Activated gamma-delta T cell treated with anti-CD3 and anti-CD28 coated beads, Interleukin-2, amount 50 U/mL, for 16 hours (primary cell): ENCODE measurements around the gene ACER1.
"Not testable (repeated sequence)": the region's sequence is repeated elsewhere in the genome, so short reads cannot be mapped to it uniquely, and the experiment has no call there.

Experiments
- DNase-seq: peaks from one replicate; pipeline ENCODE4 v3.0.0-alpha.2; 2020; ENCODE audit warnings: low read depth

Gene ACER1

DNA sequence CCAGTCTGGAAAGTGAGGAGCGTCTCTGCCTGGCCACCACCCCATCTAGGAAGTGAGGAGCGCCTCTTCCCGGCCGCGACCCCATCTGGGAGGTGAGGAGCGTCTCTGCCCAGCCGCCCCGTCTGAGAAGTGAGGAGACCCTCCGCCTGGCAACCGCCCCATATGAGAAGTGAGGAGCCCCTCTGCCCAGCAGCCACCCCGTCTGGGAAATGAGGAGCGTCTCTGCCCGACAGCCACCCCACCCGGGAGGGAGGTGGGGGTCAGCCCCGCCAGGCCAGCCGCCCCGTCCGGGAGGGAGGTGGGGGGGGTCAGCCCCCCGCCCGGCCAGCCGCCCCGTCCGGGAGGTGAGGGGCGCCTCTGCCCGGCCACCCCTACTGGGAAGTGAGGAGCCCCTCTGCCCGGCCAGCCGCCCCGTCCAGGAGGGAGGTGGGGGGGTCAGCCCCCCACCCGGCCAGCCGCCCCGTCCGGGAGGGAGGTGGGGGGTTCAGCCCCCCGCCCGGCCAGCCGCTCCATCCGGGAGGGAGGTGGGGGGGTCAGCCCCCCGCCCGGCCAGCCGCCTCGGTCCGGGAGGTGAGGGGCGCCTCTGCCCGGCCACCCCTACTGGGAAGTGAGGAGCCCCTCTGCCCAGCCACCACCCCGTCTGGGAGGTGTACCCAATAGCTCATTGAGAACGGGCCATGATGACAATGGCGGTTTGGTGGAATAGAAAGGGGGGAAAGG, 22.1 kb upstream of the ACER1 start:
- not testable (repeated sequence) for DNase-seq

DNA sequence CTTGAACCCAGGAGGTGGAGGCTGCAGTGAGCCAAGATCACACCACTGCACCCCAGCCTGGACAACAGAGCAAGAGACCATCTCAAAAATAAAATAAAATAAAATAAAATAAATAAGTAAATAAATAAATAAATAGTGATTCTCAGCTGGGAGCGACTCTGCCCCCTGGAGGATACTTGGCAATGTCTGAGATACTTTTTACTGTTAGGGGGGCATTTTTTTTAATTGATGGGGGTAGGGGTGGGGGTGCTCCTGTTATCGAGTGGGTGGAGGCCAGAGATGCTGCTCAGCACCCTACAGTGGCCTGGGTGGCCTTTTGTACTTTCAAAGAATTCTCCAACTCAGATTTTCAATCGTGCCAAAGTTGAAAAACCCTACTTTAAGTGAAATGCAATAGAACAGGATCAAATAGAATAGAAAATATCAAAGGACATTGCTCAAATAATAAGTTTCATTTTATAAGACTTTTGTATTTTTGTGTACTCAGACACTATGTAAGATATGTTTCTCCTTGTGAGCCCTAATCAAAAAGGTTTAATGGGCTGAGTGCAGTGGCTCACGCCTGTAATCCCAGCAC, 20.8 kb upstream of the ACER1 start:
- DNase-seq: no peak

DNA sequence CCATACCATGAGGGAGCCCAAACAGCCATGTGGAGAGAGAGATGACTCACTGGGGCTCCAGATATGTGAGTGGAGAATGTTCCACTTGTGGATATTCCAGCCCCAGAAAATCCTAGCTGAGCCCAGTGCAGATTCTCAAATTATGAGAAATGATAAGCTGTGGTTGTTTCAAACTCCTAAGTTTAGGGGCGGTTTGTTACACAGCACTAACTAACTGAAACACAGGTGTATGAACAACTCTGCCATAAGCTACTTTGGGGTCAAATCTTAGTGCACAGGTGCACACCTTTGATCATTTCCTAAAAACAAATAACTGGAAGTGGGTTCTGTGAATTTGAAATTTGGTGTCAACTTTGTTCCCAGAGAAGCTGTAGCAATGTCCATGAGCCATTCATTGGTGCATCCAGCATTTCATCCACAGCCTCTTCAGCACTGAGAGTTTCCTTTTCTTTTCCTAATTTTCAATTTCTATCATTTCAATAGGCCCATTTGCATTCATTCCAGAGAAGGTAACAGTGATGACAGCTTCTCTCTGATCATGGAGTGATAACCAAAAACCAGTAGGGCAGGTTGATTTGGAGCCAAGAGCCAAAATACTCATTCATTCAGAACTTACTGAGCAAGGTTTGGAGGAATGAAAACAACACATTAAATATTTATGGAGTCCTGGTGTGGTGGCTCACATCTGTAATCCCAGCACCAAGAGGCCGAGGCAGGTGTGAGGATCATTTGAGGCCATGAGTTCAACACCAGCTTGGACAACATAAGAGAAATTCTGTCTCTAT, 19.2 kb upstream of the ACER1 start:
- no peak for DNase-seq

DNA sequence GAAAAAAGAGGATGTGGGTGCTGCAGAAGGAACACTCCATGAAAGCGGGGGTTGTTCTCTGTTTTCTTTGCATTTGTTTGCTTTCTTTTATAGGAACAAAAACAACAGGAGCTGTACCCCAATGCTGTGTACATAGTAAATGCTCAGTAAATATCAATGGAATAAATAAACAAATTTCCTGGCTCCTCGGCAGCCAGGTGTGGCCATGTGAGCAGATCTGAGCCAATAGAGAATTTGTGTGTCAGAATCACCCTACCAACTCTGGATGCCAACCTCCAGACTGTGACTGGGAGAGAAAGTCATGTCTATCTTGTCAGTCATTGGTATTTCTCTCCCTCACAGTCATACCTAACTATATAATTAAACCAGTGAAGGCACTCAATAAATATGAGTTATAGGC, 17.3 kb upstream of the ACER1 start:
- DNase-seq: no peak

DNA sequence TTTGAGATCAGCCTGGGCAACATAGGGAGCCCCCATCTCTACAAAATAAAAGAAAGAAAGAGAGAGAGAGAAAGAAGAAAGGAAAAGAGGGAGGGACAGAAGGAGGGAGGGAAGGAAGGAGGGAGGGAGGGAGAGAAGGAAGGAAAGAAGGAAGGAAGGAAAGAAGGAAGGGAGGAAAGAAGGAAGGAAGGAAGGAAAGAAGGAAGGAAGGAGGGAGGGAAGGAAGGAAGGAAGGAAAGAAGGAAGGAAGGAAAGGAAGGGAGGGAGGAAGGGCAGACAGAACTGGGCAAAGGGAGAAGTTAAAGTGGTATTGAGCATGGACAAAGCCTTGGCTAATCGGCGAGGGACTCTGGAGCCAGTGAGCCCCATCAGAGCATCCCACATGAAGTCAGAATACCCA, 15.9 kb upstream of the ACER1 start:
- not testable (repeated sequence) for DNase-seq

DNA sequence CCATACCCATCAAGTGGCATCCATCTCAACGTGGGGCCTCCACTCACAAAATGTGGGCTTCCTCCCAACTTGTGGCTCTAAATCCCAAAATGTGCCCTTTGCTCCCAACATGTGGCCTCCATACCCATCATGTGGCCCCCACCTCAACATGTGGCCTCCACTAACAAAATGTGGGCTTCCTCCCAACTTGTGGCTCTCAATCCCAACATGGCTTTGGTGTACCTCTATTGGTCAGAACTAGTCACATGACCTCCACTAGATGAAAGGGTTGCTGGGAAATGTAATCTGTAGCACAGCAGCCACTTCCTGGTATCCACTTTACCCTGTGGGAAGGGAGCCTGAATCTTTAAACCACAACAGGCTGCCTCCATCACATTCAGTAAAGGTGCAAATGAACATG, 10.1 kb upstream of the ACER1 start:
- DNase-seq: no peak

DNA sequence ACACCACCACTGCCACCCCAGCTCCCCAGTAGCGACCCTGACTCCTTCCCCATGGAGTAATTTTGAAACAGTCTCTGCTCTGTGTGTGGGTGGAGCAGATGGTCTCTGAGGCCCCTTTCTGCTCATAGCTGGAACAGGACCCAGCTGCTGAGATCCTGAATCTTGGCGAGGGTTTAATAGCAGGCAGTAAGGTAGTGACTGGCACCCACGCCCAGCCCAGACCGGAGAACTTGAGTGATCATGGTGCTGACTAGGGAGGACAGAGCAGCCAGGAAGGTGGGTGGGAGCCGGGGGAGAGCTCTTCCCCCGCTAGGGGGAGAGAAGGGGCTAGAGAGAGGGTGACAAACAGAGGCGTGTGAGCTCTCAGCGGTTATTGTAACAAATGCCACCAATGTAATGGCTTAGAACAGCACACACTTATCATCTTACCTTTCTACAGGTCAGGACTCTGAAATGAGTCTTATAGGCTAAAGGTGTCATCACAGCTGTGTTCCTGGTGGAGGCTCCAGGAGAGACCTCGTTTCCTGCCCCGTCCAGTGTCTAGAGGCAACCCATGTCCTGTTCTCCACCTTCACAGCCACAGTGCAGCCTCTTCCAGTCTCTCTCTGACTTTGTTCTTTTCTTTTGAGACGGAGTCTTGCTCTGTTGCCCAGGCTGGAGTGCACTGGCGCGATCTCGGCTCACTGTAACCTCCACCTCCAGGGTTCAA, 7.2 kb upstream of the ACER1 start:
- DNase-seq: no peak

DNA sequence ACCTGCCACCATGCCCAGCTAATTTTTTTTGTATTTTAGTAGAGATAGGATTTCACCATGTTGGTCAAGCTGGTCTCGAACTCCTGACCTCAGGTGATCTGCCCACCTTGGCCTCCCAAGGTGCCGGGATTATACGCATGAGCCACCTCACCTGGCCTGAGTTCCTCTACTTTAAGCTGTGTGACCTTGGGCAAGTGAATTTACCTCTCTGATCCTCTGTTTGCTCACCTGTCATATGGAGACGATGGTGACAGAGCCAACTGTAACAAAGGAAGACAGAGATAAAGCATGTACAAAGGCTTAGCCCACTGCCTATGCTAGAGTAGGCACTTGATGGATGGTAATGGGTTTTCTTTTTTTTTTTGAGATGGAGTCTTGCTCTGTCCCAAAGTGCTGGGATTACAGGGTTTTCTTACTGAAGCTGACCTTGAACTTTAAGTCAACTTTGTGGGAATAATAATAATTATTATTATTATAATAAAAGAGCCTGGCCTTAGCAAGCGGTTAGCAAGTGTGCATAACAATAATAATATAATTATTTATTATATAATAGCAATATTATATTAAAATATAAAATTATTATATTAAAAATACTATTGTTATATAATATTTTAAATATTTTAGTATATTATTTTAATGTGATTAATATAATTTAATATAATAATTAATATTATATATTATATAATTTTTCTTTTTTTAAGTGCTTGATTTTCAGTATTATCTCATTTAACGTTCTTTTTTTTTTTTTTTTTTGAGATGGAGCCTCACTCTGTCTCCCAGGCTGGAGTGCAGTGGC, 1.3 kb upstream of the ACER1 start:
- no peak for DNase-seq

DNA sequence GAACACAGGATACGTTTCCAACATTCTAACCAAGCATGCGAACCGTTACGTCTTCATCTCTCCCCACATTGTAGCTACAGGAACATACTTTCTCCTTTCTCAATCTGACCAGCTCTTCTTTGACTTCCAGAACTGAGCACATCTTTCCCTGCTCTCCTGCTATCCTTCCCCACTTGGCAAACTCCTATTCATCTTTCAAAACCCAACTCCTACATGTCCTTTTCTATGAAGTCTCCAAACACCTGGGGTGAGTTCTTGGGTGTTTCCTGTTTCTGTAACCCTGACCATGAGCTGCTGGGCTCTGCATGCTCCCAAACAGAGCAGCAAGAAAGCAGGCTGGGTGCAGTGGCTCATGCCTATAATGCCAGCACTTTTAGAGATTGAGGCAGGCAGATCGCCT, 6.6 kb downstream of the ACER1 start:
- DNase-seq: no peak

DNA sequence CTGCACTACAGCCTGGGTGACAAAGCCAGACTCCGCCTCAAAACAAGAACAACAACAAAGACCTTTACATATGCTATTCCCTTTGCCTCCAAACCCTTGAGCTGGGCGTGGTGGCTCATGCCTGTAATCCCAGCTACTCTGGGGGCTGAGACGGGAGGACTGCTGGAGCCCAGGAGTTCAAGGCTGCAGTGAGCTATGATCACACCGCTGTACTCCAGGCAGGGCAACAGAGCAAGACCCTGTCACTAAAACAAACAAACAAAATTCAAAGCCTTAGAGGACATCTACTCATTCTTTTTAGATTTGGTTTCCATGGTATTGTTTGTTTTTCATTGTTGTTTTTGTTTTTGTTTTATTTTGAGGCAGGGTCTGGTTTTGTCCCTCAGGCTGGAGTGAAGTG, 7.8 kb downstream of the ACER1 start:
- no peak for DNase-seq

DNA sequence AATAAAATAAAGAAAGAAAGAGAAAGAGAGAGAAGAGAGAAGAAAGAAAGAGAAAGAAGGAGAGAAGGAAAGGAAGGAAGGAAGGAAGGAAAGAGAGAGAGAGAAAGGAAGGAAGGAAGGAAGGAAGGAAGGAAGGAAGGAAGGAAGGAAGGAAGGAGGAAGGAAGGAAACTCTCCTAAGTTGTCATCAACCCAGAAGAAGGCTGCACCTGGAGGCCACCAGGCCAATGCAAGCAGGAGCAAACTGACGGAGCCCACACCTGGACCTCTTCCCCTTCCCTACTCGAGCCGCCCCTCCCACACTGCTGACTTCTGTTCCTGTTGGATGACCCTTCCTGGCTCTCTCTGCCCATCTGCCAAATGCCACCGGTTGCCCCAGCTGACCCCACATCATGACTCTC, 8.7 kb downstream of the ACER1 start:
- DNase-seq: no peak

DNA sequence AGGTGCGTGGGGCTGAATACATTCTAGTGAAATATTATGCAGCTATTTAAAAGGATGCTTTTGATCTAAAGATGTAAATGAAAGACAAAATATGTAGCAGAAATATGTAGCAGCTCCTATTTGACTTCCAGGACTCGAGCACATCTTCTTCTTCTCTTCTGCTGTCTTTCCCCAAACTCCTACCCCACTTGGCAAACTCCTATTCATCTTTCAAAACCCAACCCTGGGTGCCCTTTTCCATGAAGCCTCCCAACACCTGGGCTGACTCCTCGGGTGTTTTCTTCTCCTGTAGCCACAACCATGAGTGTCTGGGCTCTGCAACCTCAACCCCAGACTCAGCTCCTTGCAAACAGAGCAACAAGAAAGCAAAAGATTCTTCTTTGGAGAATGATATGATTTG, 11.1 kb downstream of the ACER1 start:
- no peak for DNase-seq

DNA sequence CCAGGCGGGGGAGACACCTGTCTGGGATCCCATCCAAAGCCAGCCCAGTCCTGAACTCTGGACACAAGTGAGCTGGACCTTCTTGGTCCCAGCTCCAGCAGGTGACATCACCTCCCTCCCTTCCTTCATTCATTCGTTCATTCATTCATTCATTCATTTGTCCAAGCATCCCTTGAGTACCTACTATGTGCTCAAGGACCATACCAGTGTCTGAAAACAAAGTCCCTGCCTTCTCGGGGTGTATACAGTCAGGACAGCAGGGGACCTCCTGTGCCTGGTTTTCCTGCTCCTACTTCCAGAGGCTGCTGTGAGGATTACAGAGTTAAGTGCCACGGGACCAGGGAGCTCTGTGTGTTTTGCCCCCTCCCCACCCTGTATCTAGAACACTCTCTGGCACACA, 14.0 kb downstream of the ACER1 start:
- DNase-seq: no peak

DNA sequence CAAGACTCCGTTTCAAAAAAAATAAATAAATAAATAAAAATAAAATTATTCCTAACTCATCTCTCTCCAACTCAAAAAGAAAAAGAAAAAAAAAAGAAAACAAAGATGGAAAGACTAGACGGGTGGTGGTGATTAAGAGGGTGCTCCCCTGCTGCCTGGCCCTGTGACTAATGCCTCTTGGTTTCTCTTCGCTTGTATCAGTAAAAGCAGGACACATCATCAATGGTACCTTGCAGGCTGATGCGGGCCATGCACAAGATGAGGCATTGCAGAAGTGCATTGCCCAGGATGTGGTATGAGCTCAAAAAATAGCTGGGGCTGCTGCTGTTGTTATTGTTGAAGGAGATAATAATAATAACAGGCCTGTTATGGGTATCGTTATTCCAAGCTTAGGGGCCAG, 14.6 kb downstream of the ACER1 start:
- DNase-seq: no peak

DNA sequence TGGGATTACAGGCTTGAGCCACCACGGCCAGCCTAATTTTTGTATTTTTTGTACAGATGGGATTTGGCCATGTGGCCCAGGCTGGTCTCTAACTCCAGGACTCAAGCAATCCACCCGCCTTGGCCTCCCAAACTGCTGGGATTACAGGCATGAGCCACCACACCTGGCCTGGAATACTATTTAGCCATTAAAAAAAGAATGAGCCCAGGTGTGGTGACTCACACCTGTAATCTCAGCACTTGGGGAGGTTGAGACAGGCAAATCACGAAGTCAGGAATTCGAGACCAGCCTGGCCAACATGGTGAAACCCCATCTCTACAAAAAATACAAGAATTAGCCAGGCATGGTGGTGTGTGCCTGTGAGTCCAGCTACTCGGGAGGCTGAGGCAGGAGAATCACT, 17.8 kb downstream of the ACER1 start:
- not testable (repeated sequence) for DNase-seq

DNA sequence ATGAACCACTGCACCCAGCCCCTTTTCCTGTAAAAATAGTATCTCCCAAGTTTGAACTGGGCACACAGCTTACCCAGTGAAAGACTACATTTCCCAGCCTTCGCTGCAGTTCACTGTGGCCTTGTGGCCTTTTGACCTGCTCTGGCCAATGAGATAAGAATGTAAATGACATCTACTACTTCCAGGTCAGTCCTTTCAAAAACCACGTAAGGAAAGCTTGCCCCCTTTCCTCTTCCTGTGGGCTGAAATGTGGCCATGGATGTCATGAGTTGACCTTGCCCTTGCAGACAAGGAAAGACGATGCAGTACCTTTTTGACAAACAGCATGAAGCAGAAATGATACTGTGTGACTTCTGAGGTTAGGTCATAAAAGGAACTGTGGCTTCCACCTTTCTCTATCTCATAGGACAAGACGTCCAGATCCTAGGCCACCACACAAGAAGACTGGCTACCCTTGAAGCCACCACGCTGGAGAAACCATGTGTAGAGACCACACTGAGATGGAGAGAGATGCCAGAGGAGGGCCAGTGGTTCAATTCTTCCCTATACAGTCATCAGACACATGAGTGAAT, 19.9 kb downstream of the ACER1 start:
- no peak for DNase-seq

DNA sequence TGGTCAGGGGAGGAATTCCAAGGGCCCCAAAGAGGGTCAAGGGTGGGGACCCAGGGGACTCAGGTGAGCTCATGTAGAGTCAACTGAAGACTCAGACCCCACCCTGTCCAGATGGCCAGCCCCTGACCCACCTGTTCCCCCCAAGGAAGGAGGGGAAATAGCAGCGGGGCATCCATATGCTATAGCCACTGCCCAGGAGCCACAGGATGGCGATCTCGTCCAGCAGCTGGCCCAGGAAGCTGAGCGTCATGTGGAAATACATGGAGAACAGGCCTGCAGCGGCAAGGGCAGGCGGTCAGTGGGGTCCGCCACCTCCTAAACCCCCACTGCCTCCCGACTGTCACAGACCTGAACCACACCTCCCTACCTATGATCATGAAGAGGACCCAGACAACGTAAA, 21.4 kb downstream of the ACER1 start:
- no peak for DNase-seq

DNA sequence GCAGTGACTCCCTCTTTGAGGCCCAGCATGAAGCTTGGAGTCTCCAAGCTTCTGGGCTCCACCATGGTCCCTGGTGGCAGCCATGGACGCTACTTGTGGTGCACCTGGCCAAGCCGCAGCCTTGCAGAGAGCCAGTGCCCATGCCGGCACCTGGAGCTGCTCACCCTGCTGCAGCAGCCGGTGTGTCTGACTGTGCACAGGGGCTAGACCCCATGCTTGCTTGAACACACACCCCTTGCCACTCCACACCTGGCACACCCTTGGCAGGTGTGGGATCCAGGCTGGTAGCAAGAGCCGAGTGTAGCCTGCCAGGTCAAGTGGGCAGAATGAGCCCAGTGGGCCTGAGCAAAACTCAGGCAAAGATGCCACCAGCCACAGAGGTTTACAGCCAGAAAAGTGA, 35.0 kb downstream of the ACER1 start:
- DNase-seq: no peak

DNA sequence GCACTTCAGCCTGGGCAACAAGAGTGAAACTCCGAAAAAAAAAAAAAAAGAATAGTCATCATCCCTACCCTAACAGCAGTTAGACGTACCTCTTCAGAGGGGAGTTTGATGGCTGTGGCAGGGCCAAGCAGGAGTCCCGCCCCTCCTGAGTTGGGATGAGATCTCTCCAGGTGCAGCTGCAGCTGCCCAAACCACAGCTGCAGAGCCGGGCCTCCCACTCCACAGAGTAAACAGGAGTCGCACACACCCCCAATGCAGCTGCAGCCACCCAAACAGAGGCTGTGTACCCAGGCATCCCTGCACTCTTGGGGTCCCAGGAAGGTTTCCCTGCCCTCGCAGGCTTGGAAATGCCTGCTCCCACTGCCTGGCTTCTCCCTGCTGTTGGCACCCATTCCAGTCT, 36.2 kb downstream of the ACER1 start:
- no peak for DNase-seq

DNA sequence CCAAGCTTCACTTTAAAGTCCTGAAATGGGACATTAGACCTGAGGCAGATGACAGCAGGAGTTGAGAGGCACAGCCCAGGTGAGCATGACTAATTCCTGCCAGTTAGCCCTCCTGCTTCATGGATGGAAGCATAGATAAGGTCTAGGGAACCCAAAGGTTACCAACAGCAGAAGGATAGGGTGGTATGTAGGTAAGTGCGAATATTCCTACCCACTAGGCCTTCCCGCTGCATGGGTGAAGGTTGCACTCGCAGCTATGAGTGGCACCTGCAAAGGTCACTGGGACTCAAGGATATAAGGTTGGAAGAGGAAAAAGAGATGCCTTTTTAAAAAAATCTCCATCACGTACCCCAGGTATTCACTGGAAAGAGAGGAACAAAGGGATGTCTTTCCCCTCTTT, 41.4 kb downstream of the ACER1 start:
- no peak for DNase-seq

DNA sequence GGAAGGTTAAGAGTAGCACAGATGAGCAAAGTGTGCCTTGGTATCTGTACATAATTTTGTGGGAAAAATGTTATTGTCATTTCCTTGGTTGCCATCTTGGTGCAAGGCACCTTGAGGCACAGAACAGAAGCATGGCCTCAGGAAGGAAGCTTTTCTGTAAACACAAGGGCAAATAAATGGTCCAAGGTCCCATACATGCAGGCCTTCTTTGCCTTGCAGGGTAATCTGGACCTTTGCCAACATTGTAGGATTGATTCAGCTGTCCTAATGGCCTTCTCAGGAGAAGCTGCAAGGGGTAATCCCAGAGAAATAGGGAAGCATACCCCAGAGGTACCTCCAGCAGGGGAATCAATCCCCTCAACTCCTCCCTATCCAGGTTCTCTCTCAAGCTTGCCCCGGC, 44.7 kb downstream of the ACER1 start:
- no peak for DNase-seq
